HepG2 (cell line): Measurements from ENCODE around the gene SLC16A5. TPM values are rescaled to one million over a fixed set of nuclear protein-coding genes. Genes with fewer than 3 reads are reported as not detected.
A peak's percentile ranks its signal among the peaks of the same experiment; 100 is the strongest.

Experiments
- BATF2 ChIP-seq: sonication (generic); formaldehyde crosslinking; IDR thresholded peaks from 2 replicates; pipeline ENCODE4 v1.8.0; 2022; ENCODE audit warnings: mild to moderate bottlenecking, missing genetic modification reagents, moderate library complexity
- E2F1 ChIP-seq: sonication (generic); formaldehyde crosslinking; IDR thresholded peaks from 2 replicates; pipeline ENCODE4 v1.5.0; 2020; ENCODE audit warnings: missing genetic modification reagents
- EP300 ChIP-seq, 3 experiments: sonication (generic) in 1 of 3; formaldehyde crosslinking in 1 of 3; IDR thresholded peaks; 2 replicates each; pipeline versions ENCODE4 v1.5.1 to v1.6.1; 2011 to 2020; ENCODE audit warnings: low read depth in 2 of 3, low read length in 2 of 3, borderline replicate concordance in 1 of 3, improper control_type of control experiment in 1 of 3, mild to moderate bottlenecking in 1 of 3, missing genetic modification reagents in 1 of 3, moderate library complexity in 1 of 3
- HDAC6 ChIP-seq: fragments of 200-600 bp; sonication (generic); IDR thresholded peaks from 2 replicates; pipeline ENCODE4 v1.7.0; 2017; ENCODE audit warnings: mild to moderate bottlenecking, antibody characterized with exemption, low read length, low read depth
- MXI1 ChIP-seq: IDR thresholded peaks from 3 replicates; pipeline ENCODE4 v1.6.1; 2012; ENCODE audit warnings: low read depth, low read length, inconsistent platforms, borderline replicate concordance
- NCOA2 ChIP-seq: sonication (generic); formaldehyde crosslinking; IDR thresholded peaks from 2 replicates; pipeline ENCODE4 v1.8.0; 2022; ENCODE audit warnings: inconsistent platforms
- PRDM4 ChIP-seq: sonication (generic); formaldehyde crosslinking; IDR thresholded peaks from 2 replicates; pipeline ENCODE4 v1.9.0; 2021; ENCODE audit warnings: missing genetic modification reagents, borderline replicate concordance
- TRIM24 ChIP-seq: sonication (generic); formaldehyde crosslinking; IDR thresholded peaks from 2 replicates; pipeline ENCODE4 v1.8.0; 2022; ENCODE audit warnings: mild to moderate bottlenecking, missing genetic modification reagents
- ZNF180 ChIP-seq: sonication (generic); formaldehyde crosslinking; IDR thresholded peaks from 2 replicates; pipeline ENCODE4 v1.4.0; 2020; ENCODE audit warnings: low read depth, missing genetic modification reagents, borderline replicate concordance
- ZNF274 ChIP-seq: sonication (generic); formaldehyde crosslinking; IDR thresholded peaks from 2 replicates; pipeline ENCODE4 v1.5.1; 2020; ENCODE audit warnings: mild to moderate bottlenecking, missing genetic modification reagents
- ZNF362 ChIP-seq: sonication (generic); formaldehyde crosslinking; IDR thresholded peaks from 2 replicates; pipeline ENCODE4 v1.4.0; 2020; ENCODE audit warnings: missing genetic modification reagents, mild to moderate bottlenecking, borderline replicate concordance
- ZNF441 ChIP-seq: sonication (generic); formaldehyde crosslinking; IDR thresholded peaks from 2 replicates; pipeline ENCODE4 v1.7.0; 2021; ENCODE audit warnings: missing genetic modification reagents, borderline replicate concordance
- ZNF609 ChIP-seq: sonication (generic); formaldehyde crosslinking; IDR thresholded peaks from 2 replicates; pipeline ENCODE4 v1.4.0; 2020; ENCODE audit warnings: mild to moderate bottlenecking, missing genetic modification reagents, borderline replicate concordance
- ZNF878 ChIP-seq: sonication (generic); formaldehyde crosslinking; IDR thresholded peaks from 2 replicates; pipeline ENCODE4 v1.8.1; 2023; ENCODE audit warnings: mild to moderate bottlenecking, missing genetic modification reagents, moderate library complexity
- polyA plus RNA-seq, 8 experiments: library from polyadenylated mRNA; depleted of rRNA in 3 of 8; stranded (reverse) in 7 of 8; unstranded in 1 of 8; fragments of >200 nt; fragmentation: Illumina TruSeq in 4 of 8; extraction: Trizol in 4 of 8; gene quantifications; 2 replicates each; pipeline versions ENCODE4 v1.2.1 to v1.2.3, GENCODE V29; 2011 to 2016; ENCODE audit warnings: low read depth in 4 of 8, missing spikeins in 1 of 8, mixed read lengths in 1 of 8; ENCODE audit not compliant: insufficient read depth in 1 of 8
- total RNA-seq, 5 experiments: library from RNA; depleted of rRNA; stranded (reverse); fragments of >200 nt; fragmentation: Illumina TruSeq; extraction: Trizol; gene quantifications; 2 replicates each; pipeline ENCODE4 v1.2.3, GENCODE V29; 2016; ENCODE audit warnings: low read depth in 1 of 5

The SLC16A5 gene
- total and polyA plus RNA-seq, 2 of the 13 experiments (the other 11 are each of a cell fraction or from before 2014, with no cell fraction given): 0.69 to 5.6 TPM

GRCh38 chr17:75078284-75079022 lies 9.3 kb upstream of the SLC16A5 start (continued):
- TF ChIP-seq NCOA2 (CRISPR knock-in tag): 0 out of 2 replicates have a peak, but pooled peaks have one; percentile 4
- TF ChIP-seq HDAC6: no peak
- peak; percentile 74 for TF ChIP-seq ZNF441 (CRISPR knock-in tag)
- no peak for TF ChIP-seq MXI1
- TF ChIP-seq PRDM4: no peak
- TF ChIP-seq BATF2: no peak
- no peak for TF ChIP-seq TRIM24 (CRISPR knock-in tag)
- no peak for TF ChIP-seq ZNF878 (CRISPR knock-in tag)
- TF ChIP-seq EP300 (IDR thresholded peaks at IDR 0.05; ENCODE audit: low read depth in 2 of 2, low read length in 2 of 2): no peak
- TF ChIP-seq EP300 (CRISPR knock-in tag; IDR thresholded peaks at IDR 0.05; ENCODE audit: borderline replicate concordance): no peak
- peak; percentile 48; the same call in 1 of the 2 replicates for TF ChIP-seq ZNF362 (CRISPR knock-in tag)
- 0 out of 2 replicates have a peak, but pooled peaks have one; percentile 12 for TF ChIP-seq ZNF609 (CRISPR knock-in tag)
- TF ChIP-seq ZNF180 (CRISPR knock-in tag): no peak
- no peak for TF ChIP-seq E2F1 (CRISPR knock-in tag)
- 0 out of 2 replicates have a peak, but pooled peaks have one; percentile 1 for TF ChIP-seq ZNF274 (CRISPR knock-in tag)
